Heart left ventricle (tissue), 13 donors: ENCODE measurements around the gene NAT14.

Experiments used
- POLR2A ChIP-seq, 2 donors: fragments of 450-650 bp; IDR thresholded peaks; one replicate each; pipeline ENCODE4 v1.6.1; 2017; ENCODE audit warnings: antibody characterized with exemption in 2 of 2, mild to moderate bottlenecking in 2 of 2, moderate library complexity in 2 of 2
- TF ChIP-seq, protein P1 (sequence below), 12 donors: fragments of 200-600 bp; sonication (generic) in 4 of 12; IDR thresholded peaks; one replicate each; pipeline versions ENCODE4 v1.5.0 to v1.8.0; 2018 to 2022; ENCODE audit warnings: antibody characterized with exemption in 12 of 12, mild to moderate bottlenecking in 5 of 12
- donor health status: ischemic (EF 13 %, LVEDD 7.1; RV severe dilation, severe dysfunction).
- donor health status: DM: no; HTN: yes; CAD: no.
- donor health status: DM: no; HTN: no; CAD: no.
- donor health status: ischemic (EF 25% LVEDD 6.9; RV normal size, moderate dysfunction).
- donor health status: ischemic (EF 25% LVEDD 5.7; RV mildly dilated, moderate dysfunction).
- donor health status: ischemic (EF 35%, LVEDD 5.7; RV mildly dilated, moderate dysfunction).
- donor health status: nonischemic (EF 11% LVEDD 7.7; RV severe dilation, severe dysfunction).
- donor health status: DM: yes; HTN: yes; CAD: no.
- donor health status: PGD.
- donor health status: ischemic (EF 29% LVEDD 5.4; RV normal size, mild dysfunction).
- donor health status: nonischemic (EF 23%, LVEDD 6.1; RV moderate dilation, normal function).

DNA sequence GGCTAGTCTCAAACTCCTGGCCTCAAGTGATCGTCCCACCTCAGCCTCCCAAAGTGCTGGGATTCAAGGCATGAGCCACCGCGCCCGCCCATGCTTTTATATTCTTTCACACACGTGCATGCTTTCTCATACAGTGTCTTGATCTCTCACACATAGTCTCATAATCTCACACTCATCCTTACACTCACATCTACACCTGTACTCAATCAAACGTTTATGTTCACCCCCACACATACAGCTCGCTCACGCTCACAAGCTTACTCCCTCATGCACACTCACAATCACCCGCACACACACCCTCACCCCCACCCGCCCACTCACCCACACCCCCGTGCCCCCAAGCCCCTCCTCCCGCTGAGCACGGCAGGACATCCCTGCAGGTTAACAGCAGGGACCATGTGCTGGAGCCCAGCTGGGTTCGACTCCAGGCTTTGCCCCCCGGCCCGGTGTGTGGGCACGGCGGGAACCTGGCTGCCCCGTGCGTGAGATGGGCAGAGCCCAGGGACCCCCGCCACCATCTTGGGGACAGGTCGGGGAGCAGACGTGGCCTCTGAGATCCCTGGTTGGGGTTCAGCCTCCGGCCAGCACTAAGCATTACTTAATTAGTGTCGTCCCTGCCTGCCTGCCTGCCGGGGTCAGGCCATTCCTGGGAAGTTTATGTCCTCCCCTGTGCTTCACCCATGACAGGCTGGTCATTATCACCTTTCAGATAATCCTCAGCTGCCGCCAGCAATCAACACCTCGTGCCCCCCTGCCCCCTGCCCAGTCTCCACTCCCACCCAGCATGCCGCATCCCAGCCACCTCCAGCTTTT lies 40.5 kb downstream of the NAT14 start:
- TF ChIP-seq, protein P1, sequence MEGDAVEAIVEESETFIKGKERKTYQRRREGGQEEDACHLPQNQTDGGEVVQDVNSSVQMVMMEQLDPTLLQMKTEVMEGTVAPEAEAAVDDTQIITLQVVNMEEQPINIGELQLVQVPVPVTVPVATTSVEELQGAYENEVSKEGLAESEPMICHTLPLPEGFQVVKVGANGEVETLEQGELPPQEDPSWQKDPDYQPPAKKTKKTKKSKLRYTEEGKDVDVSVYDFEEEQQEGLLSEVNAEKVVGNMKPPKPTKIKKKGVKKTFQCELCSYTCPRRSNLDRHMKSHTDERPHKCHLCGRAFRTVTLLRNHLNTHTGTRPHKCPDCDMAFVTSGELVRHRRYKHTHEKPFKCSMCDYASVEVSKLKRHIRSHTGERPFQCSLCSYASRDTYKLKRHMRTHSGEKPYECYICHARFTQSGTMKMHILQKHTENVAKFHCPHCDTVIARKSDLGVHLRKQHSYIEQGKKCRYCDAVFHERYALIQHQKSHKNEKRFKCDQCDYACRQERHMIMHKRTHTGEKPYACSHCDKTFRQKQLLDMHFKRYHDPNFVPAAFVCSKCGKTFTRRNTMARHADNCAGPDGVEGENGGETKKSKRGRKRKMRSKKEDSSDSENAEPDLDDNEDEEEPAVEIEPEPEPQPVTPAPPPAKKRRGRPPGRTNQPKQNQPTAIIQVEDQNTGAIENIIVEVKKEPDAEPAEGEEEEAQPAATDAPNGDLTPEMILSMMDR (IDR thresholded peaks at IDR 0.05), result no peak
- TF ChIP-seq POLR2A (IDR thresholded peaks at IDR 0.05), result no peak
